NCI-H82 treated with DMSO at 0.1 percent for 48 hours (cell line): ENCODE results near the gene RTN4RL2.
A peak's percentile ranks its signal among the peaks of the same experiment; 100 is the strongest.

ENCODE experiments used
- DNase-seq: peaks from one replicate; lab custom pipeline; 2025; ENCODE audit not compliant: unreplicated experiment; lab: John Stamatoyannopoulos, UW

The RTN4RL2 gene

GRCh38 chr11:57479911-57480310 is 19.6 kb downstream of the RTN4RL2 start:
- no peak for DNase-seq

GRCh38 chr11:57480409-57481137 is 20.2 kb downstream of the RTN4RL2 start:
- peak; percentile 99 for DNase-seq

GRCh38 chr11:57481315-57481714 is 21.0 kb downstream of the RTN4RL2 start:
- DNase-seq, result no peak

GRCh38 chr11:57481915-57482781 is 21.8 kb downstream of the RTN4RL2 start:
- DNase-seq, result no peak

GRCh38 chr11:57482782-57483561 is 22.6 kb downstream of the RTN4RL2 start:
- peak; percentile 78 for DNase-seq

- DNase-seq, result no peak
Measured at GRCh38 chr11:57483562-57483918, 23.2 kb downstream of the RTN4RL2 start.

- no peak for DNase-seq
Measured at GRCh38 chr11:57484141-57484710, 23.9 kb downstream of the RTN4RL2 start.

GRCh38 chr11:57485217-57485990 is 25.1 kb downstream of the RTN4RL2 start:
- DNase-seq, result no peak

GRCh38 chr11:57487021-57487778 is 26.9 kb downstream of the RTN4RL2 start:
- no peak for DNase-seq

GRCh38 chr11:57487920-57488659 is 27.8 kb downstream of the RTN4RL2 start:
- no peak for DNase-seq

GRCh38 chr11:57490456-57491248 is 30.3 kb downstream of the RTN4RL2 start:
- DNase-seq, result no peak

GRCh38 chr11:57491371-57492061 is 31.2 kb downstream of the RTN4RL2 start:
- no peak for DNase-seq

- DNase-seq, result peak; percentile 26
Measured at GRCh38 chr11:57493507-57494503, 33.5 kb downstream of the RTN4RL2 start.

- no peak for DNase-seq
Measured at GRCh38 chr11:57496109-57496820, 35.9 kb downstream of the RTN4RL2 start.

- no peak for DNase-seq
Measured at GRCh38 chr11:57497303-57498247, 37.2 kb downstream of the RTN4RL2 start.
